Endodermal cell (in vitro differentiated cells): ENCODE results near the gene TMEM204. TPM values are rescaled to one million over a fixed set of nuclear protein-coding genes. Genes with fewer than 3 reads are reported as not detected.

ENCODE experiments used
- DNase-seq: peaks from one replicate; pipeline ENCODE4 v3.0.0-alpha.2; 2017
- H3K27ac ChIP-seq: 2 replicates; pipeline ENCODE4 v1.5.1; 2013; ENCODE audit warnings: mild to moderate bottlenecking, low read depth, low read length, moderate library complexity
- H3K27me3 ChIP-seq: 2 replicates; pipeline ENCODE4 v1.6.1; 2013; ENCODE audit warnings: mild to moderate bottlenecking, low read length, moderate library complexity; ENCODE audit not compliant: insufficient read depth, control insufficient read depth, poor library complexity, severe bottlenecking
- H3K36me3 ChIP-seq: 2 replicates; pipeline ENCODE4 v1.7.0; 2013; ENCODE audit warnings: mild to moderate bottlenecking, low read length, moderate library complexity; ENCODE audit not compliant: control insufficient read depth, insufficient read depth
- H3K4me1 ChIP-seq: one replicate; pipeline ENCODE4 v1.7.0; 2013; ENCODE audit warnings: low read length; ENCODE audit not compliant: control insufficient read depth, insufficient read depth
- H3K4me3 ChIP-seq: 2 replicates; pipeline ENCODE4 v1.5.1; 2013; ENCODE audit warnings: mild to moderate bottlenecking, low read length, moderate library complexity
- H3K9ac ChIP-seq: 2 replicates; pipeline ENCODE4 v1.6.1; 2013; ENCODE audit warnings: mild to moderate bottlenecking, low read length, moderate library complexity; ENCODE audit not compliant: poor library complexity, severe bottlenecking; ENCODE audit errors: extremely low read depth
- H3K9me3 ChIP-seq: 2 replicates; pipeline ENCODE4 v1.6.1; 2013; ENCODE audit warnings: mild to moderate bottlenecking, low read length, moderate library complexity; ENCODE audit not compliant: control insufficient read depth
- H3K27ac Mint-ChIP-seq: 2 replicates; pipeline ENCODE4 v1.8.0; 2020; ENCODE audit warnings: mixed read lengths
- H3K27me3 Mint-ChIP-seq: 2 replicates; pipeline ENCODE4 v1.8.0; 2021; ENCODE audit warnings: mild to moderate bottlenecking, mixed read lengths; ENCODE audit not compliant: insufficient read depth
- H3K36me3 Mint-ChIP-seq: 2 replicates; pipeline ENCODE4 v1.8.0; 2020; ENCODE audit warnings: low read depth, mixed read lengths
- H3K4me1 Mint-ChIP-seq: 2 replicates; pipeline ENCODE4 v1.8.0; 2020; ENCODE audit warnings: mixed read lengths
- H3K4me3 Mint-ChIP-seq: 2 replicates; pipeline ENCODE4 v1.8.0; 2020; ENCODE audit warnings: mild to moderate bottlenecking, moderate library complexity, mixed read lengths
- H3K9me3 Mint-ChIP-seq: 2 replicates; pipeline ENCODE4 v1.8.0; 2020; ENCODE audit warnings: mild to moderate bottlenecking, mixed read lengths
- WGBS, 2 experiments: methylation state at CpG; one replicate each; pipeline versions ENCODE4 v1.1.5 to v1.1.7; 2013; ENCODE audit warnings: missing lambda C conversion rate in 2 of 2, mixed read lengths in 1 of 2; ENCODE audit not compliant: insufficient coverage in 1 of 2, insufficient read length in 1 of 2; 5-methylcytosine and 5-hydroxymethylcytosine counted together
- total RNA-seq, 2 donors: library from RNA; stranded (reverse); fragmentation: NEBNext Ultra II Directional in 1 of 2; extraction: Animal tissue kit (Norgen Biotek cat#: 25700) in 1 of 2; gene quantifications; 2 replicates in 1 of 2; 3 replicates in 1 of 2; pipeline ENCODE4 v1.2.1, GENCODE V29; 2021
- TF ChIP-seq, protein P1 (sequence below): fragments of 200-600 bp; sonication (generic); conservative IDR thresholded peaks from 2 replicates; pipeline ENCODE4 v1.5.0; 2021; ENCODE audit warnings: antibody characterized with exemption, mild to moderate bottlenecking

The TMEM204 gene
- total RNA-seq, 2 donors from 2014 or later = not detected

DNA sequence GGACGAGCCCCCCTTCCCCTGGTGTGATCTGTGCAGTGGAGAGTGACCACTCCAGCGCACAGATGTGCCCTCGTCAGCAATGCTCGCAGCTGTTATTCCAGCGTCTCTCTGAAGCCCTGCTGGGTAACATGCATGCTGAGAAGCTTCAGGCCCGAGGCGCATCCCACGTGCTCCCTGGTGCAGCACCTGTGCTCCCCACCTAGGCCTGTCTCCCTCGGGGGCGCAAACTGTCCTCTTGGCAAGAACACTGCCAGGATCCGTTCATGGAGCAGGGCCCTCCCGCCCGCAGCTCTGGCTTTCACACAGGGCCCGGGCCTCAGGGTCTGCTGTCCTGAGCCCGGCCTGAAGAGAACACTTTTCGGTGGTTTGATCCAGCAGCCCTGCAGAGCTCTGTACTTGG lies 13.0 kb downstream of the TMEM204 start:
- WGBS, 2 experiments = 92 to 93% methylated on average over 16 of the region's 16 CpGs
- Histone ChIP-seq H3K4me3 (no peak overlapping the region), H3K9me3 (no peaks in the 10 kb centered on the region), H3K9ac (no peak overlapping the region), H3K27me3 (no peaks in the 10 kb centered on the region), H3K36me3 (no peaks in the 10 kb centered on the region), H3K27ac (no peak overlapping the region), H3K4me1 (no peaks in the 10 kb centered on the region)
- TF ChIP-seq, protein P1, sequence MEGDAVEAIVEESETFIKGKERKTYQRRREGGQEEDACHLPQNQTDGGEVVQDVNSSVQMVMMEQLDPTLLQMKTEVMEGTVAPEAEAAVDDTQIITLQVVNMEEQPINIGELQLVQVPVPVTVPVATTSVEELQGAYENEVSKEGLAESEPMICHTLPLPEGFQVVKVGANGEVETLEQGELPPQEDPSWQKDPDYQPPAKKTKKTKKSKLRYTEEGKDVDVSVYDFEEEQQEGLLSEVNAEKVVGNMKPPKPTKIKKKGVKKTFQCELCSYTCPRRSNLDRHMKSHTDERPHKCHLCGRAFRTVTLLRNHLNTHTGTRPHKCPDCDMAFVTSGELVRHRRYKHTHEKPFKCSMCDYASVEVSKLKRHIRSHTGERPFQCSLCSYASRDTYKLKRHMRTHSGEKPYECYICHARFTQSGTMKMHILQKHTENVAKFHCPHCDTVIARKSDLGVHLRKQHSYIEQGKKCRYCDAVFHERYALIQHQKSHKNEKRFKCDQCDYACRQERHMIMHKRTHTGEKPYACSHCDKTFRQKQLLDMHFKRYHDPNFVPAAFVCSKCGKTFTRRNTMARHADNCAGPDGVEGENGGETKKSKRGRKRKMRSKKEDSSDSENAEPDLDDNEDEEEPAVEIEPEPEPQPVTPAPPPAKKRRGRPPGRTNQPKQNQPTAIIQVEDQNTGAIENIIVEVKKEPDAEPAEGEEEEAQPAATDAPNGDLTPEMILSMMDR = no peak
- Mint-ChIP-seq H3K4me1 (no peaks in the 10 kb centered on the region), H3K27ac (no peak overlapping the region), H3K4me3 (no peak overlapping the region), H3K9me3 (no peaks in the 10 kb centered on the region), H3K36me3 (peaks cover 3% of the 10 kb centered on the region), H3K27me3 (no peaks in the 10 kb centered on the region)
- no peak for DNase-seq

DNA sequence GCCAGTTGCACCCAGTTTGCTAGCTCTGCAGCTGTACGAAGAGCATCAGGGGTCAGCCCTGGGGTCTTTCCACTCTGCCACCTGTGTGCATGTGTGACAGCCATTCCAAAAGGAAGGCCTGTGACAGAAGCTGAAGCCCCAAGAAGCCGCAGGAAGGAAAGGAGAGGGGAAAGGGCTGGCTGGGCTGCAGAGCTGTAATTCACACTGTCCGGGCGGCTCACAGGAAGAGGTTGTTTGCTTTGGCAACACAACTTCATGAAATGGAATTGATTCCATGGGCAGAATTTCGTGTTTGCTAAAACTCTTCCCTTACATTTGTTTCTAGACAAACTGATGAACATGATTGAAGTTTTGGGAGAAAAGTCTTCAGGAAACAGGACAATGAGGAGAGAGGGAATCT lies 14.8 kb downstream of the TMEM204 start:
- WGBS, 2 experiments = 93 to 100% methylated on average over 5 of the region's 5 CpGs
- H3K9me3 ChIP-seq = no peaks in the 10 kb centered on the region
- Mint-ChIP-seq H3K27ac (no peak overlapping the region), H3K27me3 (no peaks in the 10 kb centered on the region), H3K9me3 (no peaks in the 10 kb centered on the region), H3K4me3 (no peak overlapping the region), H3K4me1 (no peaks in the 10 kb centered on the region), H3K36me3 (peaks cover 8% of the 10 kb centered on the region)
- no peak overlapping the region for H3K9ac ChIP-seq
- no peak for DNase-seq
- H3K4me3 ChIP-seq = no peak overlapping the region
- H3K36me3 ChIP-seq = no peaks in the 10 kb centered on the region
- no peaks in the 10 kb centered on the region for H3K27me3 ChIP-seq
- no peaks in the 10 kb centered on the region for H3K4me1 ChIP-seq
- H3K27ac ChIP-seq = no peak overlapping the region
- TF ChIP-seq, protein P1 = no peak

DNA sequence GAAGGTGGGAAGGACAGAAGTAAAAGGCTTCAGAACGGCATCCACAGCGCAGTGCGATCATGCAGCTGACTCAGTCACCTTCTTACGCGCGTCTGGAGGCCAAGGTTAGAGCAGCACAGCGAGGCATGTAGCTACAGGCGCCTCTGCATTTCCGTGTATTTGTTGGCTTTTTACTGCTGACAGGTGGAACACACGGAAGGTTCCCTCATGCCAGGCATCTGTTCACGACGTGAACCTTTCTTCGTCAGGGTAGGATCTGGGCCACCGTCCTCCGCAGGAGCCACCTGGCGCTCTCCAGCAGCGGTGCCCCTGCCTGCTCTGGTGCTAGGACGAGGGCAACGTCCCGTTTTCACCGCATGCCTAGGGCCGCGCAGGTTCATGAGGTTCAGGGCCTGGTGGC lies 15.3 kb downstream of the TMEM204 start:
- Histone ChIP-seq H3K36me3 (no peaks in the 10 kb centered on the region), H3K27me3 (no peaks in the 10 kb centered on the region), H3K27ac (no peak overlapping the region), H3K9me3 (no peaks in the 10 kb centered on the region), H3K4me3 (no peak overlapping the region), H3K9ac (no peak overlapping the region), H3K4me1 (no peaks in the 10 kb centered on the region)
- 95 to 98% methylated on average over 16 to 23 of the region's 23 CpGs for WGBS, 2 experiments
- Mint-ChIP-seq H3K36me3 (peaks cover 9% of the 10 kb centered on the region), H3K4me1 (no peaks in the 10 kb centered on the region), H3K9me3 (no peaks in the 10 kb centered on the region), H3K27me3 (no peaks in the 10 kb centered on the region), H3K4me3 (no peak overlapping the region), H3K27ac (peak overlapping the region; percentile 7)
- TF ChIP-seq, protein P1 = no peak
- no peak for DNase-seq
